22Rv1 (cell line): ENCODE data around the gene FGF1.

Source experiments
- CTCF ChIP-seq: fragments of 450-650 bp; IDR thresholded peaks from 2 replicates; pipeline ENCODE4 v1.5.1; 2017; ENCODE audit warnings: mild to moderate bottlenecking
- ZFX ChIP-seq: fragments of 450-650 bp; IDR thresholded peaks from 2 replicates; pipeline ENCODE4 v1.6.1; 2017; ENCODE audit warnings: antibody characterized with exemption, borderline replicate concordance

- TF ChIP-seq CTCF (no peak), ZFX (no peak)
These were observed 109.1 kb downstream of the FGF1 start for GRCh38 chr5:142576804-142577203.
